DOHH2 (cell line): ENCODE measurements around the gene METTL16.

Experiments used
- H3F3A ChIP-seq: fragments of 200-600 bp; sonication (generic), shearing (Covaris generic); 2 replicates; pipeline ENCODE4 v1.6.0; 2016; ENCODE audit warnings: antibody characterized with exemption, mild to moderate bottlenecking; ENCODE audit not compliant: control insufficient read depth, insufficient read depth
- H3K27ac ChIP-seq: fragments of 200-600 bp; sonication (generic); 2 replicates; pipeline ENCODE4 v1.5.1; 2014; ENCODE audit warnings: low read depth, mild to moderate bottlenecking, low read length, moderate library complexity
- H3K27me3 ChIP-seq: fragments of 200-600 bp; sonication (generic); 2 replicates; pipeline ENCODE4 v1.6.1; 2014; ENCODE audit warnings: mild to moderate bottlenecking, low read length, mixed read lengths; ENCODE audit not compliant: control insufficient read depth
- H3K36me3 ChIP-seq: fragments of 200-600 bp; sonication (generic); 2 replicates; pipeline ENCODE4 v1.6.1; 2014; ENCODE audit warnings: mild to moderate bottlenecking, low read length, moderate library complexity, mixed read lengths; ENCODE audit not compliant: control insufficient read depth
- H3K4me1 ChIP-seq: fragments of 200-600 bp; sonication (generic); 2 replicates; pipeline ENCODE4 v1.6.1; 2014; ENCODE audit warnings: mild to moderate bottlenecking, low read length, mixed read lengths; ENCODE audit not compliant: control insufficient read depth
- H3K4me2 ChIP-seq: fragments of 200-600 bp; sonication (generic); 2 replicates; pipeline ENCODE4 v1.6.0; 2014; ENCODE audit warnings: mild to moderate bottlenecking, low read length, moderate library complexity
- H3K4me3 ChIP-seq: fragments of 200-600 bp; sonication (generic); 2 replicates; pipeline ENCODE4 v1.5.1; 2014; ENCODE audit warnings: mild to moderate bottlenecking, low read length, mixed read lengths
- H3K79me2 ChIP-seq: fragments of 200-600 bp; sonication (generic); 2 replicates; pipeline ENCODE4 v1.6.1; 2014; ENCODE audit warnings: mild to moderate bottlenecking, low read length, mixed read lengths; ENCODE audit not compliant: control insufficient read depth
- H3K9me2 ChIP-seq: fragments of 200-600 bp; sonication (generic); replicated peaks from 2 replicates; pipeline ENCODE4 v1.6.1; 2014; ENCODE audit warnings: mild to moderate bottlenecking, low read length, mixed read lengths; ENCODE audit not compliant: control insufficient read depth
- H3K9me3 ChIP-seq: fragments of 200-600 bp; sonication (generic); 2 replicates; pipeline ENCODE4 v1.6.1; 2014; ENCODE audit warnings: antibody characterized with exemption, low read length, mixed read lengths; ENCODE audit not compliant: control insufficient read depth, insufficient read depth
- H4K20me1 ChIP-seq: fragments of 200-600 bp; sonication (generic); 2 replicates; pipeline ENCODE4 v1.6.0; 2014; ENCODE audit warnings: low read depth, mild to moderate bottlenecking, antibody characterized with exemption, low read length, moderate library complexity; ENCODE audit not compliant: control insufficient read depth, insufficient read depth
- EZH2phosphoT487 ChIP-seq: fragments of 200-600 bp; sonication (generic); IDR thresholded peaks from 2 replicates; pipeline ENCODE4 v1.6.1; 2017; ENCODE audit warnings: borderline replicate concordance, mild to moderate bottlenecking, antibody characterized with exemption, low read length, moderate library complexity, mixed read lengths
- TF ChIP-seq, protein P1 (sequence below): fragments of 200-600 bp; sonication (generic); IDR thresholded peaks from one replicate; pipeline ENCODE4 v1.5.1; 2014; ENCODE audit warnings: antibody characterized with exemption, mild to moderate bottlenecking, low read depth, low read length; ENCODE audit not compliant: poor library complexity, severe bottlenecking

METTL16 gene

DNA sequence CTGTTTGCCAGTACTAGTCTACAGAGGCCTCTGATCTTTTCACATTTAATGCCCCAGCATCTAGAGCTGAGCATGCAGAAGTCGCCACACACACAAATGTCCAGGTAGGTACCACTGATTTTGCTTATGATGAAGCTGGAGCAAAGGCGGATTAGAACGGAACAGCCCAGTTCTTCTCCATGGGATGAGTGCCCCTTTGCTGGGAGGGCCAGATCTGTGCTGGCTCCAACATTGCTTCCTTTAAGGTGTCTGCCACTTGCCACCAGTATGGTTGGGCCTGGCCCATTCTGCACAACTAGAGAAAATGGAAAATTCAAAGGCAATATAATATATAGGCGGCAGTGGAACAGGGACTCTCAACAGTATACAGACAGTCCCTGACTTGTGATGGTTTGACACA is 108.6 kb downstream of the METTL16 start:
- Histone ChIP-seq H3K27ac (no peak overlapping the region), H3K4me2 (peak overlapping the region; percentile 86)
- TF ChIP-seq EZH2phosphoT487 = no peak
- TF ChIP-seq, protein P1, sequence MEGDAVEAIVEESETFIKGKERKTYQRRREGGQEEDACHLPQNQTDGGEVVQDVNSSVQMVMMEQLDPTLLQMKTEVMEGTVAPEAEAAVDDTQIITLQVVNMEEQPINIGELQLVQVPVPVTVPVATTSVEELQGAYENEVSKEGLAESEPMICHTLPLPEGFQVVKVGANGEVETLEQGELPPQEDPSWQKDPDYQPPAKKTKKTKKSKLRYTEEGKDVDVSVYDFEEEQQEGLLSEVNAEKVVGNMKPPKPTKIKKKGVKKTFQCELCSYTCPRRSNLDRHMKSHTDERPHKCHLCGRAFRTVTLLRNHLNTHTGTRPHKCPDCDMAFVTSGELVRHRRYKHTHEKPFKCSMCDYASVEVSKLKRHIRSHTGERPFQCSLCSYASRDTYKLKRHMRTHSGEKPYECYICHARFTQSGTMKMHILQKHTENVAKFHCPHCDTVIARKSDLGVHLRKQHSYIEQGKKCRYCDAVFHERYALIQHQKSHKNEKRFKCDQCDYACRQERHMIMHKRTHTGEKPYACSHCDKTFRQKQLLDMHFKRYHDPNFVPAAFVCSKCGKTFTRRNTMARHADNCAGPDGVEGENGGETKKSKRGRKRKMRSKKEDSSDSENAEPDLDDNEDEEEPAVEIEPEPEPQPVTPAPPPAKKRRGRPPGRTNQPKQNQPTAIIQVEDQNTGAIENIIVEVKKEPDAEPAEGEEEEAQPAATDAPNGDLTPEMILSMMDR = no peak

GRCh38 chr17:2402544-2402943 is 109.1 kb downstream of the METTL16 start:
- Histone ChIP-seq H3K4me1 (peaks cover 28% of the 10 kb centered on the region), H3K4me3 (peak overlapping the region; percentile 77), H4K20me1 (no peaks in the 10 kb centered on the region; the same call in 1 of the 2 replicates), H3K36me3 (no peaks in the 10 kb centered on the region), H3K9me2 (no peaks in the 10 kb centered on the region), H3K27me3 (no peaks in the 10 kb centered on the region), H3K4me2 (peak overlapping the region; percentile 86), H3K9me3 (no peaks in the 10 kb centered on the region), H3K27ac (peak overlapping the region; percentile 49), H3K79me2 (peaks cover 25% of the 10 kb centered on the region), H3F3A (peaks cover 4% of the 10 kb centered on the region; the same call in 1 of the 2 replicates)
- TF ChIP-seq, protein P1 = no peak
- no peak for TF ChIP-seq EZH2phosphoT487

More for the DNA sequence above, 108.6 kb downstream of the METTL16 start:
- H3K36me3 ChIP-seq = no peaks in the 10 kb centered on the region
- peaks cover 4% of the 10 kb centered on the region; the same call in 1 of the 2 replicates for H3F3A ChIP-seq
- H3K9me2 ChIP-seq = no peaks in the 10 kb centered on the region
- no peak overlapping the region for H3K4me3 ChIP-seq
- peaks cover 20% of the 10 kb centered on the region for H3K79me2 ChIP-seq
- peaks cover 23% of the 10 kb centered on the region for H3K4me1 ChIP-seq
- H3K27me3 ChIP-seq = no peaks in the 10 kb centered on the region
- H3K9me3 ChIP-seq = no peaks in the 10 kb centered on the region
- no peaks in the 10 kb centered on the region; the same call in 1 of the 2 replicates for H4K20me1 ChIP-seq

DNA sequence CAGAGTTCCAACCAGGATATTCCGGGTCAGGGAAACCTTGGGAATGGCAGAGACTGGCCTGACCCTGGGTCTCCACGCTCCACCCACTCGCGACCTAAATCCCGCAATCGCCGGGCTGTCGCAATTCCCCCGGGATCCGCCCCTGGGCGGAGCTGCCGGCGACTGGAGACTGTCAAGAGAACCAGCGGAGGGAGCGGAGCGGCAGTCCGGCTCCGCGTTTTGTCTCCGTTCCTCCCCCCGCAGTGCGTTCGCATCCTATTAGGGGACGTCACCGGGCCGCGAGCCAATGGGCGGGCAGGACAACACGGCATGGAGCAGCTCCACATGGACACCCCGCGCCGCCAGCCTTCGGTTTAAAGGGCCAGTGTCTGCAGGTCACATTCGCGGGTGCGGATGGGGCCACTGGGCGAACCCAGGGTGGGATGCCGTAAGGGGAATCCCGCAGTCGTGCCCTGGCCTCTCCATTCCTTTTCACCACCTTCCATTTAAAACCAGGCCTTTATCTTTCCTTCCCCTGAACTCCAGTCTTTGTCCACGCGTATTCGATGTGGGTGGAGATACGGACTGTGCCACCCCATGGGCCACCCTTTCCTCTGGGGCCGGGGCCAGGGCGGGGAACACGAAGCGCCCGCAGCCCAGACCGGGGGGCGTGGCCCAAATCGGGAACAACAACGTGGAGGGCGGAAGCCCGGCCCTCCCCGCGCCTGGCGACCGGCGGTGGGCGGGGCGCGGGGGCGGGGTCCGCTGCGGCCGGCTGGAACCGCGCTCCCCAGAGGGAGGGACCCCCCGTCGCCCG is 110.1 kb downstream of the METTL16 start:
- Histone ChIP-seq H3K79me2 (peaks cover 31% of the 10 kb centered on the region), H3K4me2 (peak overlapping the region; percentile 85), H3K27ac (peak overlapping the region; percentile 74), H3K9me2 (no peaks in the 10 kb centered on the region), H3F3A (peaks cover 4% of the 10 kb centered on the region; the same call in 1 of the 2 replicates), H3K4me3 (peak overlapping the region; percentile 98), H3K36me3 (no peaks in the 10 kb centered on the region), H4K20me1 (no peaks in the 10 kb centered on the region; the same call in 1 of the 2 replicates), H3K9me3 (no peaks in the 10 kb centered on the region), H3K4me1 (peaks cover 36% of the 10 kb centered on the region), H3K27me3 (no peaks in the 10 kb centered on the region)
- TF ChIP-seq, protein P1 = no peak
- no peak for TF ChIP-seq EZH2phosphoT487
